H9 (cell line): ENCODE data around the gene KIF21B. TPM values are rescaled to one million over a fixed set of nuclear protein-coding genes. Genes with fewer than 3 reads are reported as not detected.

ENCODE experiments used
- DNase-seq: peaks from one replicate; pipeline ENCODE4 v3.0.0-alpha.2; 2017
- H2AFZ ChIP-seq: one replicate; pipeline ENCODE4 v1.6.1; 2013; ENCODE audit warnings: mild to moderate bottlenecking, low read length, control low read depth, moderate library complexity
- H2AK5ac ChIP-seq: 2 replicates; pipeline ENCODE4 v1.6.1; 2013; ENCODE audit warnings: low read length, control low read depth, mixed read lengths; ENCODE audit not compliant: insufficient read length
- H2BK120ac ChIP-seq: one replicate; pipeline ENCODE4 v1.6.1; 2013; ENCODE audit warnings: low read depth, mild to moderate bottlenecking, low read length, control low read depth, inconsistent platforms; ENCODE audit not compliant: poor library complexity, severe bottlenecking
- H2BK12ac ChIP-seq: 2 replicates; pipeline ENCODE4 v1.6.1; 2013; ENCODE audit warnings: low read length, control low read depth, mixed read lengths, low read depth; ENCODE audit not compliant: insufficient read length
- H2BK15ac ChIP-seq: 2 replicates; pipeline ENCODE4 v1.6.1; 2013; ENCODE audit warnings: low read depth, low read length, control low read depth
- H2BK20ac ChIP-seq: one replicate; pipeline ENCODE4 v1.6.1; 2013; ENCODE audit warnings: low read depth, mild to moderate bottlenecking, low read length, control low read depth, inconsistent platforms; ENCODE audit not compliant: poor library complexity, severe bottlenecking
- H2BK5ac ChIP-seq: 2 replicates; pipeline ENCODE4 v1.6.1; 2013; ENCODE audit warnings: low read length, control low read depth, mixed read lengths; ENCODE audit not compliant: insufficient read length
- H3K14ac ChIP-seq: 2 replicates; pipeline ENCODE4 v1.6.1; 2013; ENCODE audit warnings: low read length, control low read depth; ENCODE audit not compliant: insufficient read depth
- H3K18ac ChIP-seq: 2 replicates; pipeline ENCODE4 v1.6.1; 2013; ENCODE audit warnings: low read depth, mild to moderate bottlenecking, mixed read lengths, low read length, control low read depth; ENCODE audit not compliant: insufficient read length
- H3K23ac ChIP-seq: 2 replicates; pipeline ENCODE4 v1.6.1; 2013; ENCODE audit warnings: low read length, control low read depth, mixed read lengths, low read depth; ENCODE audit not compliant: insufficient read length
- H3K23me2 ChIP-seq: 2 replicates; pipeline ENCODE4 v1.6.1; 2013; ENCODE audit warnings: low read depth, mild to moderate bottlenecking, mixed read lengths, low read length, control low read depth; ENCODE audit not compliant: insufficient read length, poor library complexity, severe bottlenecking
- H3K27ac ChIP-seq: 2 replicates; pipeline ENCODE4 v1.5.1; 2013; ENCODE audit warnings: low read length, control low read depth, mixed read lengths, low read depth; ENCODE audit not compliant: insufficient read length
- H3K27me3 ChIP-seq: 2 replicates; pipeline ENCODE4 v1.6.1; 2013; ENCODE audit warnings: low read length, control low read depth, inconsistent platforms; ENCODE audit not compliant: insufficient read depth
- H3K4ac ChIP-seq: 2 replicates; pipeline ENCODE4 v1.6.1; 2013; ENCODE audit warnings: low read depth, mild to moderate bottlenecking, control low read depth, inconsistent platforms, low read length, moderate library complexity
- H3K4me1 ChIP-seq: 2 replicates; pipeline ENCODE4 v1.6.1; 2013; ENCODE audit warnings: low read length, control low read depth, inconsistent platforms; ENCODE audit not compliant: insufficient read depth
- H3K4me2 ChIP-seq: 2 replicates; pipeline ENCODE4 v1.6.1; 2013; ENCODE audit warnings: low read length, control low read depth, mixed read lengths; ENCODE audit not compliant: insufficient read length, insufficient read depth
- H3K56ac ChIP-seq: 2 replicates; pipeline ENCODE4 v1.6.1; 2013; ENCODE audit warnings: low read depth, mild to moderate bottlenecking, mixed read lengths, low read length, control low read depth; ENCODE audit not compliant: insufficient read length
- H3K79me1 ChIP-seq: 2 replicates; pipeline ENCODE4 v1.6.1; 2013; ENCODE audit warnings: low read depth, mild to moderate bottlenecking, moderate library complexity, low read length, control low read depth, inconsistent platforms; ENCODE audit not compliant: insufficient read depth, poor library complexity, severe bottlenecking
- H3K79me2 ChIP-seq: 2 replicates; pipeline ENCODE4 v1.6.1; 2013; ENCODE audit warnings: low read length, control low read depth, inconsistent platforms; ENCODE audit not compliant: insufficient read depth
- H3K9ac ChIP-seq: 2 replicates; pipeline ENCODE4 v1.6.1; 2013; ENCODE audit warnings: low read length, control low read depth, mixed read lengths; ENCODE audit not compliant: insufficient read length; ENCODE audit errors: extremely low read depth
- H3K9me3 ChIP-seq: one replicate; pipeline ENCODE4 v1.6.1; 2013; ENCODE audit warnings: low read depth, low read length, inconsistent platforms; ENCODE audit not compliant: control insufficient read depth
- H3T11ph ChIP-seq: one replicate; pipeline ENCODE4 v1.6.1; 2013; ENCODE audit warnings: mild to moderate bottlenecking, low read length, control low read depth, inconsistent platforms
- H4K20me1 ChIP-seq: one replicate; pipeline ENCODE4 v1.6.1; 2013; ENCODE audit not compliant: control insufficient read depth, insufficient read length, insufficient read depth
- H4K5ac ChIP-seq: 2 replicates; pipeline ENCODE4 v1.6.1; 2013; ENCODE audit warnings: low read depth, mild to moderate bottlenecking, mixed read lengths, low read length, control low read depth; ENCODE audit not compliant: insufficient read length
- H4K8ac ChIP-seq: replicated peaks from 2 replicates; pipeline ENCODE4 v1.6.1; 2013; ENCODE audit warnings: low read length, control low read depth, mixed read lengths, low read depth; ENCODE audit not compliant: insufficient read length
- H4K91ac ChIP-seq: 2 replicates; pipeline ENCODE4 v1.6.1; 2013; ENCODE audit warnings: low read depth, mild to moderate bottlenecking, moderate library complexity, mixed read lengths, low read length, control low read depth; ENCODE audit not compliant: insufficient read length
- H3K27ac Mint-ChIP-seq, 3 experiments: 2 replicates in 2 of 3; 3 replicates in 1 of 3; pipeline ENCODE4 v1.8.0; 2020 to 2021; ENCODE audit warnings: mixed read lengths in 3 of 3, mild to moderate bottlenecking in 1 of 3, moderate library complexity in 1 of 3
- H3K27me3 Mint-ChIP-seq: 2 replicates; pipeline ENCODE4 v1.8.0; 2021; ENCODE audit warnings: low read depth, mild to moderate bottlenecking, moderate library complexity, mixed read lengths
- H3K36me3 Mint-ChIP-seq, 3 experiments: 2 replicates in 2 of 3; 3 replicates in 1 of 3; pipeline ENCODE4 v1.8.0; 2020 to 2021; ENCODE audit warnings: low read depth in 3 of 3, mixed read lengths in 3 of 3; ENCODE audit not compliant: insufficient read depth in 1 of 3
- H3K4me1 Mint-ChIP-seq, 2 experiments: 2 replicates each; pipeline ENCODE4 v1.8.0; 2020; ENCODE audit warnings: mixed read lengths in 2 of 2
- H3K4me3 Mint-ChIP-seq, 2 experiments: 2 replicates in 1 of 2; 3 replicates in 1 of 2; pipeline ENCODE4 v1.8.0; 2020 to 2021; ENCODE audit warnings: mild to moderate bottlenecking in 2 of 2, mixed read lengths in 2 of 2, moderate library complexity in 1 of 2
- H3K9me3 Mint-ChIP-seq, 2 experiments: 2 replicates in 1 of 2; 3 replicates in 1 of 2; pipeline ENCODE4 v1.8.0; 2020; ENCODE audit warnings: mild to moderate bottlenecking in 2 of 2, mixed read lengths in 2 of 2, moderate library complexity in 1 of 2
- WGBS: extraction: QIAGEN DNeasy Blood & Tissue Kit; methylation state at CpG from one replicate; pipeline ENCODE4 v1.1.7; 2013; ENCODE audit warnings: missing lambda C conversion rate, low lambda C conversion rate, mixed read lengths; ENCODE audit not compliant: insufficient read length; ENCODE audit errors: extremely low coverage; 5-methylcytosine and 5-hydroxymethylcytosine counted together
- total RNA-seq: library from RNA; stranded (reverse); gene quantifications from 2 replicates; pipeline ENCODE4 v1.2.1, GENCODE V29; 2021
- TF ChIP-seq, protein P1 (sequence below): fragments of 200-600 bp; sonication (generic); conservative IDR thresholded peaks from 3 replicates; pipeline ENCODE4 v1.8.0; 2021; ENCODE audit warnings: antibody characterized with exemption, mild to moderate bottlenecking

The KIF21B gene
- total RNA-seq, 1 experiment from 2014 or later: 7.5 TPM

DNA sequence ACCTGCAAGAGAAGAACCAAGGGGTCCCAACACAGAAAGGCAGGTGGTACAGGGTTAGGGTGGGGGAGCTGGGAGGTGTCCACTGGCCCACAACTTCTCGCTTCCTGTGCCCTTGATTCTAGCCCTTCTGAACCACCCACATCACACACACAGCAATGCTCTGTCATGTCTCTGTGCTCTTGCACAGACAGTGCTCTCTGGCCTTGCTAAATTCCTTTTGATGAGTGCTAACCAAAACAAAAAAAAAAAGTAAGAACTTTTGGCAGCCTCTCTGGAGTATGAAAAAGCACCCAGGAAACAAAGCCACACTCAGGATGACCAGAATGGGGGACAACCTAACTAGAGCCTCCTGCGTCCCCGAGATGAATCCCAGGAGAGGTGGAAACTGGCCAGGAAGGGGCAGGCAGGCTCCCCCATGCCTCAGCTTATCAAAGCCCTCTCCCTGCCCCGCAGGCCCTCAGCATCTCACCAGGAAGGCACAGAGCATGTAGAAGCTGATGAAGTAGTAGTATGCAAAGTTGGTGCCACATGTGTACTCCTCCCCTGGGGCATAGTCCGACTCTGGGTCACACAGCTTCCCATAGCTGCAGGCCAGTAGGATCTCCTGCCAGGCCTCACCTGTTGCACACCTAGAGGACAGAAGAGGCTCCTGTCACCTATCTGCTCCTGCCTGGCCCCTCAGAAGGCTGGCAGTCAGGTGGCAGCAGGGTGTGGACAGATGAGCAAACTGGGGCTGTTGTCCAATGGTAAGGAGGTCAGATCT, 27.2 kb upstream of the KIF21B start:
- H3K9me3 Mint-ChIP-seq: no peaks in the 10 kb centered on the region
- DNase-seq: no peak
- H3K27ac Mint-ChIP-seq: no peak overlapping the region
- no peak overlapping the region for H2AK5ac ChIP-seq
- no peak overlapping the region for H3K27ac ChIP-seq
- no peak overlapping the region for H2BK15ac ChIP-seq
- no peak overlapping the region for H2AFZ ChIP-seq
- no peaks in the 10 kb centered on the region for H4K20me1 ChIP-seq
- H3K79me2 ChIP-seq: no peaks in the 10 kb centered on the region
- no peak overlapping the region for H2BK12ac ChIP-seq
- H3K18ac ChIP-seq: no peak overlapping the region
- no peak overlapping the region for H3K14ac ChIP-seq
- H3K4me2 ChIP-seq: no peak overlapping the region
- no peak overlapping the region for H2BK20ac ChIP-seq
- peaks cover 9% of the 10 kb centered on the region for H3K27me3 Mint-ChIP-seq
- no peak overlapping the region for H4K91ac ChIP-seq
- no peak overlapping the region for H3K23ac ChIP-seq
- no peak overlapping the region for H4K5ac ChIP-seq
- H3K4ac ChIP-seq: no peak overlapping the region
- no peaks in the 10 kb centered on the region for H3K27me3 ChIP-seq
- H3K36me3 Mint-ChIP-seq: no peaks in the 10 kb centered on the region
- H3K4me1 Mint-ChIP-seq: peaks cover 5 to 22% of the 10 kb centered on the region in 2 experiments
- no CpG with 5 or more reads among the region's 5 CpGs for WGBS
- no peak overlapping the region for H3K56ac ChIP-seq
- no peaks in the 10 kb centered on the region for H3K23me2 ChIP-seq
- no peak overlapping the region for H3K9ac ChIP-seq
- H3T11ph ChIP-seq: no peak overlapping the region
- H2BK5ac ChIP-seq: no peak overlapping the region
- H3K4me3 Mint-ChIP-seq: no peak overlapping the region
- H3K9me3 ChIP-seq: no peaks in the 10 kb centered on the region
- TF ChIP-seq, protein P1, sequence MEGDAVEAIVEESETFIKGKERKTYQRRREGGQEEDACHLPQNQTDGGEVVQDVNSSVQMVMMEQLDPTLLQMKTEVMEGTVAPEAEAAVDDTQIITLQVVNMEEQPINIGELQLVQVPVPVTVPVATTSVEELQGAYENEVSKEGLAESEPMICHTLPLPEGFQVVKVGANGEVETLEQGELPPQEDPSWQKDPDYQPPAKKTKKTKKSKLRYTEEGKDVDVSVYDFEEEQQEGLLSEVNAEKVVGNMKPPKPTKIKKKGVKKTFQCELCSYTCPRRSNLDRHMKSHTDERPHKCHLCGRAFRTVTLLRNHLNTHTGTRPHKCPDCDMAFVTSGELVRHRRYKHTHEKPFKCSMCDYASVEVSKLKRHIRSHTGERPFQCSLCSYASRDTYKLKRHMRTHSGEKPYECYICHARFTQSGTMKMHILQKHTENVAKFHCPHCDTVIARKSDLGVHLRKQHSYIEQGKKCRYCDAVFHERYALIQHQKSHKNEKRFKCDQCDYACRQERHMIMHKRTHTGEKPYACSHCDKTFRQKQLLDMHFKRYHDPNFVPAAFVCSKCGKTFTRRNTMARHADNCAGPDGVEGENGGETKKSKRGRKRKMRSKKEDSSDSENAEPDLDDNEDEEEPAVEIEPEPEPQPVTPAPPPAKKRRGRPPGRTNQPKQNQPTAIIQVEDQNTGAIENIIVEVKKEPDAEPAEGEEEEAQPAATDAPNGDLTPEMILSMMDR: no peak
- H2BK120ac ChIP-seq: no peak overlapping the region
- H3K79me1 ChIP-seq: no peaks in the 10 kb centered on the region
- H3K4me1 ChIP-seq: no peaks in the 10 kb centered on the region
- no peak overlapping the region for H4K8ac ChIP-seq
